SU-DHL-6 (cell line): ENCODE results near the gene CAMK4.

Experiments
- H2AFZ ChIP-seq: fragments of 200-600 bp; sonication (generic); 2 replicates; pipeline ENCODE4 v1.6.1; 2014; ENCODE audit warnings: low read depth, mild to moderate bottlenecking, moderate library complexity, mixed read lengths, antibody characterized with exemption, low read length; ENCODE audit not compliant: severe bottlenecking
- H3F3A ChIP-seq: fragments of 200-600 bp; shearing (Covaris generic); 2 replicates; pipeline ENCODE4 v1.6.0; 2016; ENCODE audit warnings: antibody characterized with exemption, mild to moderate bottlenecking; ENCODE audit not compliant: insufficient read depth
- H3K27ac ChIP-seq: fragments of 200-600 bp; sonication (generic); 2 replicates; pipeline ENCODE4 v1.5.1; 2016; ENCODE audit warnings: low read depth, mild to moderate bottlenecking, low read length, moderate library complexity, mixed read lengths
- H3K27me3 ChIP-seq: fragments of 200-600 bp; sonication (generic), shearing (Covaris generic); 2 replicates; pipeline ENCODE4 v1.6.0; 2014; ENCODE audit warnings: mild to moderate bottlenecking, low read length
- H3K36me3 ChIP-seq: fragments of 200-600 bp; sonication (generic); 2 replicates; pipeline ENCODE4 v1.6.1; 2014; ENCODE audit warnings: mild to moderate bottlenecking, low read length, mixed read lengths
- H3K4me2 ChIP-seq: fragments of 300-600, 200-600 bp; shearing (Covaris generic), sonication (generic); 2 replicates; pipeline ENCODE4 v1.6.0; 2014; ENCODE audit warnings: low read length, low read depth, mild to moderate bottlenecking; ENCODE audit not compliant: poor library complexity, severe bottlenecking
- H3K4me3 ChIP-seq: fragments of 200-600 bp; sonication (generic); 2 replicates; pipeline ENCODE4 v1.5.1; 2014; ENCODE audit warnings: antibody characterized with exemption, low read length, mild to moderate bottlenecking, mixed read lengths; ENCODE audit not compliant: insufficient read depth, poor library complexity, severe bottlenecking
- H3K79me2 ChIP-seq: fragments of 200-600 bp; sonication (generic); 2 replicates; pipeline ENCODE4 v1.6.1; 2014; ENCODE audit warnings: mild to moderate bottlenecking, low read length, moderate library complexity; ENCODE audit not compliant: insufficient read depth
- H3K9ac ChIP-seq: fragments of 200-600 bp; sonication (generic); 2 replicates; pipeline ENCODE4 v1.7.0; 2014; ENCODE audit warnings: mild to moderate bottlenecking, low read length
- H3K9me2 ChIP-seq: fragments of 200-600 bp; sonication (generic); replicated peaks from 2 replicates; pipeline ENCODE4 v1.6.1; 2014; ENCODE audit warnings: low read length; ENCODE audit not compliant: insufficient read depth
- H3K9me3 ChIP-seq: fragments of 200-600 bp; sonication (generic); 2 replicates; pipeline ENCODE4 v1.6.1; 2014; ENCODE audit warnings: low read length, mixed read lengths; ENCODE audit not compliant: insufficient read depth
- H4K20me1 ChIP-seq: fragments of 200-600 bp; sonication (generic); 2 replicates; pipeline ENCODE4 v1.6.1; 2014; ENCODE audit warnings: low read depth, mild to moderate bottlenecking, antibody characterized with exemption, low read length, moderate library complexity, mixed read lengths
- EZH2phosphoT487 ChIP-seq: fragments of 200-600 bp; sonication (generic), shearing (Covaris generic); conservative IDR thresholded peaks from 2 replicates; pipeline ENCODE4 v1.6.1; 2018; ENCODE audit warnings: mild to moderate bottlenecking, antibody characterized with exemption, low read length, moderate library complexity, mixed read lengths
- TF ChIP-seq, protein P1 (sequence below): fragments of 200-600 bp; sonication (generic); IDR thresholded peaks from one replicate; pipeline ENCODE4 v1.5.1; 2017; ENCODE audit warnings: antibody characterized with exemption, mild to moderate bottlenecking, low read length, moderate library complexity; ENCODE audit not compliant: insufficient read depth, poor library complexity, severe bottlenecking

CAMK4 gene

DNA sequence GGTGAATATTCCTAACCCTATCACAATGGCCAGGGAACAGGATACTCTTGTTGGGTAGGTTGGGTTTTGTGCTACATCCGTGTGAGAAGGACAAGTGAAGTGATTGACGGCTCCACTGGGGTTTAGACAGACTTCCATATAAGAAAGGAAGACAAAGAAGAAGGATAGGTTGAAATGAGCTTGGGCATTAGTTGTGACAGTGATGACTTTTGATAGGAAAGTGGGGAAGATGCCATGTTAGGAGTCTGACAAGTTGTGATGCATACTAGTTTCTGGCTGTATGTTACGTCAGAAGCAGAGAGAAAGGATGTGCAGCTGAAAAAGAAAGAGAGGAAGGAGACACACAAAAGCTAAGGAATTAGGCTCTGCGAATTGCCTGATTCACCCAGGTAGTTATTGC is 150.2 kb downstream of the CAMK4 start:
- Histone ChIP-seq H3F3A (no peaks in the 10 kb centered on the region), H4K20me1 (no peaks in the 10 kb centered on the region), H3K36me3 (no peaks in the 10 kb centered on the region), H3K27me3 (no peaks in the 10 kb centered on the region), H3K9ac (no peak overlapping the region), H3K4me3 (no peak overlapping the region), H3K79me2 (no peaks in the 10 kb centered on the region), H3K4me2 (no peak overlapping the region), H3K9me2 (no peaks in the 10 kb centered on the region), H3K9me3 (no peaks in the 10 kb centered on the region), H2AFZ (no peak overlapping the region), H3K27ac (no peak overlapping the region)
- TF ChIP-seq, protein P1, sequence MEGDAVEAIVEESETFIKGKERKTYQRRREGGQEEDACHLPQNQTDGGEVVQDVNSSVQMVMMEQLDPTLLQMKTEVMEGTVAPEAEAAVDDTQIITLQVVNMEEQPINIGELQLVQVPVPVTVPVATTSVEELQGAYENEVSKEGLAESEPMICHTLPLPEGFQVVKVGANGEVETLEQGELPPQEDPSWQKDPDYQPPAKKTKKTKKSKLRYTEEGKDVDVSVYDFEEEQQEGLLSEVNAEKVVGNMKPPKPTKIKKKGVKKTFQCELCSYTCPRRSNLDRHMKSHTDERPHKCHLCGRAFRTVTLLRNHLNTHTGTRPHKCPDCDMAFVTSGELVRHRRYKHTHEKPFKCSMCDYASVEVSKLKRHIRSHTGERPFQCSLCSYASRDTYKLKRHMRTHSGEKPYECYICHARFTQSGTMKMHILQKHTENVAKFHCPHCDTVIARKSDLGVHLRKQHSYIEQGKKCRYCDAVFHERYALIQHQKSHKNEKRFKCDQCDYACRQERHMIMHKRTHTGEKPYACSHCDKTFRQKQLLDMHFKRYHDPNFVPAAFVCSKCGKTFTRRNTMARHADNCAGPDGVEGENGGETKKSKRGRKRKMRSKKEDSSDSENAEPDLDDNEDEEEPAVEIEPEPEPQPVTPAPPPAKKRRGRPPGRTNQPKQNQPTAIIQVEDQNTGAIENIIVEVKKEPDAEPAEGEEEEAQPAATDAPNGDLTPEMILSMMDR: no peak
- TF ChIP-seq EZH2phosphoT487: no peak

- Histone ChIP-seq H2AFZ (no peak overlapping the region), H3K79me2 (no peaks in the 10 kb centered on the region), H3K4me2 (no peak overlapping the region), H3K27ac (no peak overlapping the region), H3F3A (no peaks in the 10 kb centered on the region), H4K20me1 (no peaks in the 10 kb centered on the region), H3K27me3 (no peaks in the 10 kb centered on the region), H3K9me3 (no peaks in the 10 kb centered on the region), H3K4me3 (no peak overlapping the region), H3K9me2 (no peaks in the 10 kb centered on the region), H3K36me3 (no peaks in the 10 kb centered on the region), H3K9ac (no peak overlapping the region)
- no peak for TF ChIP-seq EZH2phosphoT487
- TF ChIP-seq, protein P1: no peak
Observed at GRCh38 chr5:111375645-111376044, 151.5 kb downstream of the CAMK4 start.

DNA sequence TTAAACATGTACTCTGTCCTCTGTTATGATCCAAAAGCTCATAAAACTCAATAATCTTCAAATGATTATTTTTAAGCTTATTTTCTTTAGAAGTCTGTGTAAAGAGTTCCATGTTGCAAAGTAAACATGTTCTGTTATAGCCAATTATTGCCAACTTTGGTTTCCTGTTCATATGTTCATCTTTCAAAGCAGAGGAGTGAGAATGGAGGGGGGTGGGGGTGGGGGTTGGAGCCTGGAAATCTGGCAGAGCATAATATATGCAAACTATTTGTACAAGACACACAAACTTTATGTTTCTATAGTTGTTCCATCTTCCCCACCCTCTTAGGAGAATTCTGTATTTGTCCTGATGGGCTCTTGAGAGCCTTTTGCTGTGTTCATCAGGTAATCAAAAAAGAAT is 153.1 kb downstream of the CAMK4 start:
- no peak overlapping the region for H3K27ac ChIP-seq
- H3K9ac ChIP-seq: no peak overlapping the region
- no peaks in the 10 kb centered on the region for H3K9me2 ChIP-seq
- TF ChIP-seq, protein P1: no peak
- no peak for TF ChIP-seq EZH2phosphoT487
- H3K36me3 ChIP-seq: no peaks in the 10 kb centered on the region
- H3K4me3 ChIP-seq: no peak overlapping the region
- H3K79me2 ChIP-seq: no peaks in the 10 kb centered on the region
- H3K9me3 ChIP-seq: no peaks in the 10 kb centered on the region
- H4K20me1 ChIP-seq: no peaks in the 10 kb centered on the region
- H2AFZ ChIP-seq: no peak overlapping the region
- no peaks in the 10 kb centered on the region for H3K27me3 ChIP-seq
- H3K4me2 ChIP-seq: no peak overlapping the region
- H3F3A ChIP-seq: no peaks in the 10 kb centered on the region
